Stomach smooth muscle (tissue), 2 donors: ENCODE measurements around the gene C11orf24.
A peak's percentile ranks its signal among the peaks of the same experiment; 100 is the strongest.
"Not testable (repeated sequence)": the region's sequence is repeated elsewhere in the genome, so short reads cannot be mapped to it uniquely, and the experiment has no call there.

Experiments used
- H3K27ac ChIP-seq: one replicate; pipeline ENCODE4 v1.7.0; 2013; ENCODE audit warnings: mild to moderate bottlenecking, low read length, inconsistent platforms
- H3K27me3 ChIP-seq, 2 donors: one replicate each; pipeline ENCODE4 v1.7.0; 2013; ENCODE audit warnings: low read length in 2 of 2; ENCODE audit not compliant: insufficient read depth in 2 of 2, control insufficient read depth in 1 of 2
- H3K36me3 ChIP-seq, 2 donors: one replicate each; pipeline ENCODE4 v1.7.0; 2013; ENCODE audit warnings: low read length in 2 of 2; ENCODE audit not compliant: control insufficient read depth in 2 of 2, insufficient read depth in 2 of 2
- H3K4me1 ChIP-seq: one replicate; pipeline ENCODE4 v1.7.0; 2013; ENCODE audit warnings: low read length; ENCODE audit not compliant: control insufficient read depth, insufficient read depth
- H3K4me3 ChIP-seq, 2 donors: one replicate each; pipeline ENCODE4 v1.7.0; 2013; ENCODE audit warnings: low read length in 2 of 2
- H3K9ac ChIP-seq, 2 donors: one replicate each; pipeline ENCODE4 v1.7.0; 2013; ENCODE audit warnings: low read length in 2 of 2, mild to moderate bottlenecking in 1 of 2
- H3K9me3 ChIP-seq, 2 donors: one replicate each; pipeline ENCODE4 v1.7.0; 2013; ENCODE audit warnings: low read length in 2 of 2; ENCODE audit not compliant: control insufficient read depth in 2 of 2
- donor health status: healthy.
- donor health status: Pancreatic carcinoma.

Gene C11orf24

DNA sequence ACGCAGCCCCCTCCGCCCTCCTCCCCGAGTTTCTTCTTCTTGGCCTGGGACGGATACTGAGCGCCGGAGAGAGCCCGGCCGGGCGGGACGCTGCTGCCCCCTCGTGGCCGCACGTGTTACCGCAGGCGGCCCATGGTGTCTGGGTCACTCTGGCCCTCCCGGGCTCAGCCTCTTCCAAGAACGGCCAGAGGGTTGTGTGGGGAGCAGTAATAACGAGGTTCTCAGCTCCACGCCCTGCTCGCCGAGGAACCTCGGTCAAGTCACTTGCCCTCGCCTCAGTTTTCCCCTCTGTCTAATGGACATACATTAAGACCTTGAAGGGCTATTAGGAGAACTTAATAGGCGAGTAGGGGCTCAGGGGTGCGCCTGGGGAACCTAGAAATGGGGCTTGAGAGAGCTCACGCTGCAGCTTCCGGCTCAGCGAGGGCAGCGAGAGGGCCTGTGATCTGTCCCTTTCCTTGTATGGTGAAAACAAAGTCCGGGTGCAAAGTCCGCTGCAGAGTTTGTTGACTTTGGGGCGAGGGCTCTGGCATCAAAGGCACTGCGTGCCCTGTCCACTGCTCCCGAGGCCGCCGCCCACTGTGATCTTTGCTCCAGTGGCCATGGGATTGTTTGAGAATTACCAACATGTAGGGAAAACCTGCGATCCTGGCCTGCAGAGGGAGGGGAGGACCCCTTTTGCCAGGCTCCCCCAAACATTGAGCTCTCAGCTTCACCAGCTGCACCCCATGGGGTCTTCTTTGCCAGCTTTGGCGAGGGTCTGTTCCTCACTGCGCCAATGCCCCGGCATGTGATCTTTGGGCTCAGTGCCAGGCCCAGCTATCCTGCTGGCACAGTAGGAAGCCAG, 26.3 kb upstream of the C11orf24 start:
- Histone ChIP-seq H3K36me3 (no peaks in the 10 kb centered on the region), H3K27me3 (no peaks in the 10 kb centered on the region), H3K9ac (peak overlapping the region in 1 of 2 donors; percentile 21), H3K4me3 (peak overlapping the region in 1 of 2 donors; percentile 52), H3K27ac (no peak overlapping the region), H3K9me3 (no peaks in the 10 kb centered on the region), H3K4me1 (peaks cover 13% of the 10 kb centered on the region)

- Histone ChIP-seq H3K27ac (no peak overlapping the region), H3K9ac (no peak overlapping the region), H3K4me3 (peak overlapping the region in 1 of 2 donors; percentile 52), H3K27me3 (no peaks in the 10 kb centered on the region), H3K4me1 (peaks cover 13% of the 10 kb centered on the region), H3K36me3 (no peaks in the 10 kb centered on the region), H3K9me3 (no peaks in the 10 kb centered on the region)
These were observed 25.7 kb upstream of the C11orf24 start for GRCh38 chr11:68297494-68297811.

DNA sequence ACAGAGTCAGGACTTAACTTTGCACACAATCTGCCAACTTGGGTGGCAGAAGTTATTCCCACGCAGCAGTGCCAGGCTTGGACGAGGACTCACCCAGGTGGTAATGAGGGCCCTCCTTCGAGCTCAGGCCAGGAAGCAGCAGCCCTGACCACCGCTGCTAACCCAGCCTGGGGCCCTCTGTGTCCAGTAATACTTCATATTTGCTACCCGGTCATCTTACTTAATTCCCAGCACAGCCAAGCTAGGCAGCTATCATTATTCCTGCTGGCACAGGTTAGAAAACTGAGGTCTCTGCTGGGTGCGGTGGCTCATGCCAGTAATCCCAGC, 25.2 kb upstream of the C11orf24 start:
- no peak overlapping the region for H3K4me3 ChIP-seq
- H3K27ac ChIP-seq, result no peak overlapping the region
- no peak overlapping the region for H3K9ac ChIP-seq

GRCh38 chr11:68296344-68297051, 24.7 kb upstream of the C11orf24 start:
- no peaks in the 10 kb centered on the region for H3K9me3 ChIP-seq
- no peaks in the 10 kb centered on the region for H3K27me3 ChIP-seq
- H3K36me3 ChIP-seq, result no peaks in the 10 kb centered on the region
- no peak overlapping the region for H3K9ac ChIP-seq
- no peak overlapping the region for H3K4me3 ChIP-seq
- H3K27ac ChIP-seq, result no peak overlapping the region
- H3K4me1 ChIP-seq, result peaks cover 13% of the 10 kb centered on the region

More for the DNA sequence above, 25.2 kb upstream of the C11orf24 start:
- H3K27me3 ChIP-seq, result no peaks in the 10 kb centered on the region
- no peaks in the 10 kb centered on the region for H3K9me3 ChIP-seq
- no peaks in the 10 kb centered on the region for H3K36me3 ChIP-seq
- H3K4me1 ChIP-seq, result peaks cover 13% of the 10 kb centered on the region

DNA sequence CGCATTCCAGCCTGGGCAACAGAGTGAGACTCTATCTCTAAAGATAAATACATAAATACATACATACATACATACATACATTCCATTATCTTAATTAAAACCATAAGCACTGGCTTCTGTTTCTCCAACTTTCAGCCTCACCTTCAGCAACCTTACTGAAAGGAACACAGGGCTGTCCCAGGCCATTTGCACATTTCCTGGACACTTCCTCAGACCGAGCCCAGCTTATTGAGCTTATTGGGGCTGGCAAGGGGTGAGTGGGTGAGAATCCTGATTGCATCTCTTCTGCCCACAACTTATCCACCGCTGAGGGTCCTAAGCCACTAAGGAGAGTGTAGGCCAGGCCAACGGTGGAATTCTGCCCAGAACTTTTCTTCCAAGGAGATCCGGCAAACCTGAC, 24.2 kb upstream of the C11orf24 start:
- no peak overlapping the region for H3K4me3 ChIP-seq
- no peaks in the 10 kb centered on the region for H3K36me3 ChIP-seq
- no peaks in the 10 kb centered on the region for H3K27me3 ChIP-seq
- H3K9me3 ChIP-seq, result no peaks in the 10 kb centered on the region
- H3K27ac ChIP-seq, result no peak overlapping the region
- H3K4me1 ChIP-seq, result peaks cover 13% of the 10 kb centered on the region
- no peak overlapping the region for H3K9ac ChIP-seq

- H3K9ac ChIP-seq, result no peak overlapping the region
- no peak overlapping the region for H3K4me3 ChIP-seq
- H3K27ac ChIP-seq, result no peak overlapping the region
- H3K27me3 ChIP-seq, result no peaks in the 10 kb centered on the region
- no peaks in the 10 kb centered on the region for H3K9me3 ChIP-seq
- no peaks in the 10 kb centered on the region for H3K36me3 ChIP-seq
- peaks cover 13% of the 10 kb centered on the region for H3K4me1 ChIP-seq
These were observed 23.5 kb upstream of the C11orf24 start for GRCh38 chr11:68295271-68295670.

GRCh38 chr11:68293708-68294107, 21.9 kb upstream of the C11orf24 start:
- H3K4me3 ChIP-seq, result no peak overlapping the region
- no peaks in the 10 kb centered on the region for H3K27me3 ChIP-seq
- H3K27ac ChIP-seq, result no peak overlapping the region
- no peaks in the 10 kb centered on the region for H3K36me3 ChIP-seq
- no peaks in the 10 kb centered on the region for H3K9me3 ChIP-seq
- no peak overlapping the region for H3K9ac ChIP-seq
- H3K4me1 ChIP-seq, result peaks cover 11% of the 10 kb centered on the region

GRCh38 chr11:68289456-68289855, 17.7 kb upstream of the C11orf24 start:
- H3K27me3 ChIP-seq, result peaks cover 0 to 2% of the 10 kb centered on the region in 2 donors
- no peak overlapping the region for H3K4me3 ChIP-seq
- no peaks in the 10 kb centered on the region for H3K4me1 ChIP-seq
- H3K9me3 ChIP-seq, result no peaks in the 10 kb centered on the region
- no peak overlapping the region for H3K27ac ChIP-seq
- no peaks in the 10 kb centered on the region for H3K36me3 ChIP-seq
- H3K9ac ChIP-seq, result no peak overlapping the region

- no peak overlapping the region for H3K9ac ChIP-seq
- H3K27ac ChIP-seq, result no peak overlapping the region
- H3K4me3 ChIP-seq, result no peak overlapping the region
- H3K36me3 ChIP-seq, result no peaks in the 10 kb centered on the region
- H3K9me3 ChIP-seq, result no peaks in the 10 kb centered on the region
- peaks cover 0 to 2% of the 10 kb centered on the region in 2 donors for H3K27me3 ChIP-seq
- no peaks in the 10 kb centered on the region for H3K4me1 ChIP-seq
These were observed 15.6 kb upstream of the C11orf24 start for GRCh38 chr11:68287419-68287818.

DNA sequence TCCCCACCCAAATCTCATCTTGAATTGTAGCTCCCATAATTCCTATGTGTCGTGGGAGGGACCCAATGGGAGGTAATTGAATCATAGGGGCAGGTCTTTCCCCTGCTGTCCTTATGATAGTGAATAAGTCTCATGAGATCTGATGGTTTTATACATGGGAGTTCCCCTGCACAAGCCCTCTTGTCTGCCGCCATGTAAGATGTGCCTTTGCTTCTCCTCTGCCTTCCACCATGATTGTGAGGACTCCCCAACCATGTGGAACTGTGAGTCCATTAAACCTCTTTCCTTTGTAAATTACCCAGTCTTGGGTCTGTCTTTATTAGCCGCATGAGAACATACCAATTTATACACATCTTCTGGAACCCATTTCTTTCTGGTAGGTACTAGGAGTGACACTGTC, 12.8 kb upstream of the C11orf24 start:
- not testable (repeated sequence) for H3K36me3 ChIP-seq, H3K9me3 ChIP-seq, H3K4me1 ChIP-seq, H3K9ac ChIP-seq, H3K4me3 ChIP-seq, H3K27ac ChIP-seq, H3K27me3 ChIP-seq

GRCh38 chr11:68282861-68283230, 11.1 kb upstream of the C11orf24 start:
- no peak overlapping the region for H3K9ac ChIP-seq
- no peaks in the 10 kb centered on the region for H3K9me3 ChIP-seq
- peaks cover 0 to under 1% of the 10 kb centered on the region in 2 donors for H3K27me3 ChIP-seq
- no peak overlapping the region for H3K4me3 ChIP-seq
- H3K27ac ChIP-seq, result no peak overlapping the region
- H3K36me3 ChIP-seq, result no peaks in the 10 kb centered on the region
- no peaks in the 10 kb centered on the region for H3K4me1 ChIP-seq
